Stimulated activated CD4-positive, alpha-beta T cell treated with anti-CD3 and anti-CD28 coated beads, Interleukin-4, amount 100 ng/mL, for 48 hours (primary cell): Measurements from ENCODE around the gene IL17A.

ENCODE experiments used
- DNase-seq, 2 donors: peaks; one replicate each; pipeline ENCODE4 v3.0.0-alpha.2; 2020; ENCODE audit warnings: low read depth in 2 of 2

IL17A gene

DNA sequence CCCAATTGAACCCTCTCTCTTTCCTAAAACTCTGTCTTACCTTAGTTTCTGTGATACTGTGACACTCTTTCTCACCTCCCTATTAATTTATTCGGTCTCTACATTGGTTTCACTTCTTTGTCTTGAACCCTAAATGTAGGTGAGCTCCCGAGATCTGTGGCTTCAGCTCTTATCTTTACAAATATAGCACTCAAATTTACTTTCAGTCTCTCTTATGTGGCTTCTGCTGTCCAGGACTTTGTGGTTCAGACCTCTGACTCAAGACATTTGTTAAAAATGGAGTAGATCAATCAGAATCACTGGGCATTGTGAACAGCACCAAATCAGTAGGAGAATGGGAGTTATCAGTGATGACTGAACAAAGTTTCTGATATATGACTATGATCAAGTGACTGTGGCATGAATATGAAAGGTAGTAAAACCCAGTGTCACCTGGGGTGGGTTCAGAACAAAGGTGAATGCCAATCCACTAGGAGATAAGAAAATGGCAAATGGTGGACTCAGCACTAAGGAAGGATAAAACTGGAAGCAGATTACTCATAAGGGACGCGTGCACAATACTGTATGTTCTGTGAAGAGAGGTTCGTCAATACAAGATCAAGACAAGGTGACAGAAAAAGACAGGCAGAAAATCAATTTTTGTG, 30.9 kb downstream of the IL17A start:
- no peak for DNase-seq

DNA sequence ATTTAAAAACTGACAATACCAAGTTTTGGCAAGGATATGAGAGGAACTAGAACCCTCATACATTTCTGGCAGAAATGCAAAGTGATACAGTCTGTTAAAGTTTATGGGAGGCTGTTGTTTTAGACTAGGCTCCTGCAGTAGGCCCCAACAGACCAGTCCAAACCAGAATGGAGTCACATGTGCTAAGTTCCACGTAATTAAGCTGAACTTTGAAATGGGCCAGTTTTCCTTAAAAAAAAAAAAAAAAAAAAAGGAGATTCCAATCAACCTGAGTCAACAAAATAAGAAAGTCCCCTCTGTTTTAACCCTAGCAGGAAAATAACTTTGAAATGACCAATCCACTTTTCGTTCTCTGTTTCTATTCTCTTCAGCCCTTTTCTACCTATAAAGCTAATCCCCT, 31.6 kb downstream of the IL17A start:
- no peak for DNase-seq

DNA sequence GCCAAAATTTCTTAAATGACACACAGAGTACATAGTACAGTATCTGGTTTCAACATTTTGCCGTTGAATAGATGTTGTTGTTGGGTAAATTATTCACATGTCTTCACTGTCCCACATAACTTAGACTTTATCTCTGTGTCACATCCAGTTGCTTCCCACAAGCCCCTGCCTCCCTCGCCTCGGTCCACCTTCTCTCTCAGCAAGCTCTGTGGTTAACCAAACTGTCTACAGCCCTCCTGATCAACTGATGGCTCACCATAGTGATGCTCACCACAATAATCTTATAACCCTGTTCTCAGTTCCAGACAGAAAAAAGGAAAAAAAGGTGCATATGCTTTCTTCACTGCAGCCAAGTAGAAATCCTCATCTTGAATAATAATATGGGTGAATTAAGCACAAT, 35.1 kb downstream of the IL17A start:
- peak; percentile 28 to 44 for DNase-seq

- DNase-seq: peak; percentile 47 to 74
Measured at GRCh38 chr6:52227495-52227894, 41.3 kb downstream of the IL17A start.

GRCh38 chr6:52230685-52231084, 44.5 kb downstream of the IL17A start:
- DNase-seq: no peak

GRCh38 chr6:52231406-52232127, 45.4 kb downstream of the IL17A start:
- no peak for DNase-seq

DNA sequence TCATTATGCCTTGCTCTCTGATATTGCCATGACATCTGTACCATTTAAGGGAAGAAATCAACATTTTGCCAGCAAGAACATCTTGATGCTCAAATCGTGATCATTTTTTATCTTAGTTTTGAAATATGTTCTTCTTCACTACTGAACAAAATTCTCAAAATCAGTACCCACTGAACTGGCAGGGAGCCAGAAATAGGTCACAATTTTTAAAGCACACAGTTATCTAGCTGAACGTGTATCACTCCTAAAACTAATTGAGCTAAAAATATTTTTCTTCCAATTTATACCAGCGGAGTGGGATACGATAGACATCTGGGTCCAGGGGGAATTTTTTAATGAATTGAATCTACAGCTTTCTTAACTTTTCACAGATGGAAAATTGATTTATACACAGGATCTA, 46.8 kb downstream of the IL17A start:
- no peak for DNase-seq

DNA sequence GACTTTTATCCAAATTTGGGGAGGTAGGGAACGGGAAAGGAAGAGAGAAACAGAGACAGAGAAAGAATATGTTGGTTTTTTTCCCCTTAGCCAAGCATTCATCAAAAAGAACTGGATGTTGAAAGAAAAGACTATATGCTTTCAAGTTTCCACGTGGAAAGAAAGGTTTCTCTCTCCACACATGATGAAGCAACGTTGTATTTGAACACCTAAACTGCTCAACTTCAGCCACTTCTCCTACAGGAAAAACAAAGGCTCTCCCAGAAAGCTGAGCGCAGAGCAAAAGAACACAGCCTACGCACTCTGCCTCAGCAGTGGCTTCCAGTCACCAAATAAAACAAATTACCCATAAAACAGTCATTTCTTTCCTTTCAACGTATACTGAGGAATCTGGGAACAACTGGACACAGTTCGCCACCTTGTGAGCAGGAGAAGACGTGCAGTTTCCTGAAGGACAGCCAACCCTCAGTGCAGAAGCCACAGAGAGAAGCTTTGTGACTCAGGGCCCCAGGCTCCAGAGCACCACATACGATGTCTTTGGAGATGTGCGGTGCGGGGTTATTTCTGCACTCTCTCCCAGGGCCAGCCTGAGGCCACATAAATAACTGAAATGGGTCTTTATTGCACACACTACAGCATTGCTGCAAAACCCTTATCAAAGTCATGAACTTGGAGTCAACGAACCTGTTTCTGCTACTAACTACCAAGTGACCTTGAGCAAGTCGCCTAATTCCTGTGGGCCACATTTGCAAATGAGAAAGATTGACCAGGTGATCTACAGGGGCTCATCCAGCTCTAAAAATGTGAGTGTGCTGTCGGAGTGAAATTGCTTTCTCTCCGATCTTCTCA, 48.0 kb downstream of the IL17A start:
- DNase-seq: peak; percentile 27 to 55
